GM23338 (cell line): ENCODE data around the gene OPRL1. TPM values are rescaled to one million over a fixed set of nuclear protein-coding genes. Genes with fewer than 3 reads are reported as not detected.

Experiments used
- ATAC-seq: fragments of 200-7000 bp; cut with Tn5 transposase; 3 replicates; pipeline ENCODE4 v1.9.1; 2020
- DNase-seq: peaks from one replicate; pipeline ENCODE4 v3.0.0-alpha.2; 2015; ENCODE audit warnings: low spot score
- H2AFZ ChIP-seq: fragments of 200-600 bp; sonication (generic); 2 replicates; pipeline ENCODE4 v1.8.0; 2016; ENCODE audit warnings: antibody characterized with exemption, mild to moderate bottlenecking, moderate library complexity
- H3F3A ChIP-seq: fragments of 200-600 bp; sonication (generic); replicated peaks from 2 replicates; pipeline ENCODE4 v1.8.0; 2017; ENCODE audit warnings: antibody characterized with exemption, mixed run types, low read depth
- H3K27ac ChIP-seq: fragments of 200-600 bp; sonication (generic); 2 replicates; pipeline ENCODE4 v1.6.1; 2016; ENCODE audit warnings: low read depth
- H3K27me3 ChIP-seq: fragments of 200-600 bp; sonication (generic); 2 replicates; pipeline ENCODE4 v1.8.0; 2016; ENCODE audit warnings: mild to moderate bottlenecking, mixed run types, moderate library complexity; ENCODE audit not compliant: insufficient read depth
- H3K36me3 ChIP-seq: fragments of 200-600 bp; sonication (generic); 2 replicates; pipeline ENCODE4 v1.8.0; 2016; ENCODE audit warnings: mild to moderate bottlenecking; ENCODE audit not compliant: insufficient read depth
- H3K4me1 ChIP-seq: fragments of 200-600 bp; sonication (generic); 2 replicates; pipeline ENCODE4 v1.8.0; 2016; ENCODE audit warnings: mild to moderate bottlenecking, moderate library complexity; ENCODE audit not compliant: insufficient read depth
- H3K4me2 ChIP-seq: fragments of 200-600 bp; sonication (generic); 2 replicates; pipeline ENCODE4 v1.7.1; 2017; ENCODE audit warnings: mixed run types
- H3K4me3 ChIP-seq: fragments of 200-600 bp; sonication (generic); 2 replicates; pipeline ENCODE4 v1.6.1; 2016; ENCODE audit warnings: mixed run types
- H3K79me2 ChIP-seq: fragments of 200-600 bp; sonication (generic); replicated peaks from 2 replicates; pipeline ENCODE4 v1.8.0; 2017; ENCODE audit warnings: mild to moderate bottlenecking; ENCODE audit not compliant: insufficient read depth
- H3K9me2 ChIP-seq: fragments of 200-600 bp; sonication (generic); 2 replicates; pipeline ENCODE4 v1.8.0; 2017; ENCODE audit not compliant: insufficient read depth
- H4K20me1 ChIP-seq: fragments of 200-600 bp; sonication (generic); replicated peaks from 2 replicates; pipeline ENCODE4 v1.8.0; 2017; ENCODE audit warnings: mild to moderate bottlenecking; ENCODE audit not compliant: insufficient read depth
- H3K27ac Mint-ChIP-seq: 2 replicates; pipeline ENCODE4 v1.8.0; 2020; ENCODE audit warnings: inconsistent platforms, mild to moderate bottlenecking, moderate library complexity, mixed read lengths
- H3K27me3 Mint-ChIP-seq: 3 replicates; pipeline ENCODE4 v1.8.0; 2022; ENCODE audit warnings: low read depth, mild to moderate bottlenecking, moderate library complexity, mixed read lengths, inconsistent platforms; ENCODE audit not compliant: insufficient read depth, poor library complexity
- H3K36me3 Mint-ChIP-seq: 3 replicates; pipeline ENCODE4 v1.8.0; 2021; ENCODE audit warnings: low read depth, mild to moderate bottlenecking, inconsistent platforms, moderate library complexity, mixed read lengths
- H3K4me1 Mint-ChIP-seq: 3 replicates; pipeline ENCODE4 v1.8.0; 2020; ENCODE audit warnings: mild to moderate bottlenecking, inconsistent platforms, mixed read lengths
- H3K4me3 Mint-ChIP-seq: 3 replicates; pipeline ENCODE4 v1.8.0; 2021; ENCODE audit warnings: moderate library complexity, mild to moderate bottlenecking, inconsistent platforms, mixed read lengths
- H3K9me3 Mint-ChIP-seq: 3 replicates; pipeline ENCODE4 v1.8.0; 2020; ENCODE audit warnings: moderate library complexity, mild to moderate bottlenecking, inconsistent platforms, mixed read lengths
- CREB1 ChIP-seq: fragments of 250-450 bp; sonication (Bioruptor Pico); IDR thresholded peaks from 2 replicates; pipeline ENCODE4 v1.5.0; 2020; ENCODE audit warnings: low read depth, mild to moderate bottlenecking, moderate library complexity
- CTCF ChIP-seq, 2 experiments: fragments of 200-600 bp in 1 of 2; sonication (generic) in 1 of 2; conservative IDR thresholded peaks; 2 replicates each; pipeline versions ENCODE4 v1.5.1 to v1.6.1; 2016 to 2017; ENCODE audit warnings: antibody characterized with exemption in 2 of 2, low read depth in 2 of 2, mild to moderate bottlenecking in 2 of 2, moderate library complexity in 1 of 2
- EZH2 ChIP-seq: fragments of 200-600 bp; sonication (generic); IDR thresholded peaks from one replicate; pipeline ENCODE4 v1.8.0; 2017; ENCODE audit warnings: antibody characterized with exemption, mild to moderate bottlenecking, low read depth; ENCODE audit not compliant: unreplicated experiment
- EZH2phosphoT487 ChIP-seq: fragments of 200-600 bp; sonication (generic); IDR thresholded peaks from one replicate; pipeline ENCODE4 v1.8.1; 2018; ENCODE audit warnings: antibody characterized with exemption; ENCODE audit not compliant: unreplicated experiment
- NANOG ChIP-seq: IDR thresholded peaks from 2 replicates; pipeline ENCODE4 v1.6.1; 2016; ENCODE audit warnings: antibody characterized with exemption, borderline replicate concordance
- POLR2AphosphoS5 ChIP-seq: IDR thresholded peaks from 2 replicates; pipeline ENCODE4 v1.6.1; 2016; ENCODE audit warnings: antibody characterized with exemption, low read depth
- REST ChIP-seq: IDR thresholded peaks from one replicate; pipeline ENCODE4 v1.6.1; 2018; ENCODE audit warnings: antibody characterized with exemption; ENCODE audit not compliant: unreplicated experiment
- STAT1 ChIP-seq: IDR thresholded peaks from one replicate; pipeline ENCODE4 v1.6.1; 2016; ENCODE audit warnings: antibody characterized with exemption; ENCODE audit not compliant: unreplicated experiment
- ZNF114 ChIP-seq: fragments of 250-450 bp; sonication (Bioruptor Pico); IDR thresholded peaks from 2 replicates; pipeline ENCODE4 v1.5.0; 2020; ENCODE audit warnings: mild to moderate bottlenecking, moderate library complexity
- ZNF331 ChIP-seq: fragments of 250-450 bp; sonication (Bioruptor Pico); IDR thresholded peaks from 2 replicates; pipeline ENCODE4 v1.5.0; 2020; ENCODE audit warnings: low read depth, mild to moderate bottlenecking, moderate library complexity
- ZNF462 ChIP-seq: fragments of 250-450 bp; sonication (Bioruptor Pico); IDR thresholded peaks from 2 replicates; pipeline ENCODE4 v1.5.0; 2020; ENCODE audit warnings: mild to moderate bottlenecking, moderate library complexity
- polyA plus RNA-seq: library from polyadenylated mRNA; unstranded; fragments of >200 nt; fragmentation: Nextera tagmentation; extraction: Ambion mirVana; gene quantifications from 2 replicates; pipeline ENCODE4 v1.2.1, GENCODE V29; 2016
- total RNA-seq: library from RNA; depleted of rRNA; stranded (reverse); fragments of >200 nt; shearing (Covaris generic); gene quantifications from 2 replicates; pipeline ENCODE4 v1.2.3, GENCODE V29; 2014

Gene OPRL1
- total and polyA plus RNA-seq, 2 experiments from 2014 or later, result 0.27 to 1.1 TPM

- H3K79me2 ChIP-seq, result no peaks in the 10 kb centered on the region
- Mint-ChIP-seq H3K27ac (no peak overlapping the region), H3K4me1 (peaks cover 7% of the 10 kb centered on the region), H3K27me3 (peaks cover 12% of the 10 kb centered on the region), H3K4me3 (no peak overlapping the region; the same call in 2 of the 3 replicates), H3K36me3 (no peaks in the 10 kb centered on the region; the same call in 2 of the 3 replicates), H3K9me3 (no peaks in the 10 kb centered on the region; the same call in 2 of the 3 replicates)
- no peak overlapping the region for H3K4me2 ChIP-seq
- DNase-seq, result no peak
- no peaks in the 10 kb centered on the region for H3K36me3 ChIP-seq
- no peaks in the 10 kb centered on the region for H3K9me2 ChIP-seq
- TF ChIP-seq EZH2phosphoT487, result no peak
- TF ChIP-seq EZH2, result no peak
- no peaks in the 10 kb centered on the region for H4K20me1 ChIP-seq
- H3K27ac ChIP-seq, result no peak overlapping the region
- no peaks in the 10 kb centered on the region for H3K27me3 ChIP-seq
- no peak for ATAC-seq
- no peak overlapping the region for H2AFZ ChIP-seq
- no peaks in the 10 kb centered on the region for H3F3A ChIP-seq
- H3K4me1 ChIP-seq, result no peaks in the 10 kb centered on the region
- H3K4me3 ChIP-seq, result no peak overlapping the region
Measured at GRCh38 chr20:64091340-64091739, 11.5 kb downstream of the OPRL1 start.

- DNase-seq (peak; percentile 60), ATAC-seq (peak; percentile 79)
- peaks cover 12% of the 10 kb centered on the region for H3K27me3 Mint-ChIP-seq
- H3K4me3 Mint-ChIP-seq, result no peak overlapping the region; the same call in 2 of the 3 replicates
- peaks cover 7% of the 10 kb centered on the region for H3K4me1 Mint-ChIP-seq
- Histone ChIP-seq H3F3A (no peaks in the 10 kb centered on the region), H3K27me3 (no peaks in the 10 kb centered on the region), H3K4me1 (no peaks in the 10 kb centered on the region), H4K20me1 (no peaks in the 10 kb centered on the region), H3K4me3 (no peak overlapping the region), H3K9me2 (no peaks in the 10 kb centered on the region), H3K79me2 (no peaks in the 10 kb centered on the region), H2AFZ (peak overlapping the region; percentile 74), H3K27ac (no peak overlapping the region), H3K4me2 (no peak overlapping the region), H3K36me3 (no peaks in the 10 kb centered on the region)
- no peak overlapping the region for H3K27ac Mint-ChIP-seq
- peaks cover 1% of the 10 kb centered on the region; the same call in 2 of the 3 replicates for H3K36me3 Mint-ChIP-seq
- H3K9me3 Mint-ChIP-seq, result peaks cover 1% of the 10 kb centered on the region
- TF ChIP-seq ZNF114 (CRISPR knock-in tag) (no peak), CREB1 (CRISPR knock-in tag) (no peak), STAT1 (no peak), NANOG (no peak), REST (no peak), EZH2phosphoT487 (no peak), ZNF462 (no peak), EZH2 (no peak), POLR2AphosphoS5 (no peak), ZNF331 (CRISPR knock-in tag) (no peak), CTCF (conservative IDR thresholded peaks at IDR 0.05; ENCODE audit: low read depth in 2 of 2) (no peak)
Measured at GRCh38 chr20:64091770-64092169, 11.9 kb downstream of the OPRL1 start.
